ENCODE measurements around the gene NTHL1. TPM values are rescaled to one million over a fixed set of nuclear protein-coding genes. Genes with fewer than 3 reads are reported as not detected.

NTHL1 gene
- total and polyA plus RNA-seq, 10 of the 15 experiments (the other 5 are each of a cell fraction or from before 2014, with no cell fraction given), result 0.85 to 54.7 (median 39.0) TPM

- ChIA-PET POLR2A (interaction anchor here (0.6 to 3.3 kb wide), 8 partner anchors 10 to 314 kb away, joined by 3 to 18 read pairs (median 10); partner anchors contain the start of genes NOXO1, RNF151, RPS2 and TBL3), CTCF (interaction anchor here (0.9 to 6.5 kb wide), 4 partner anchors 9 to 27 kb away, joined by 3 to 54 read pairs (median 4); partner anchors contain the start of genes NOXO1, RNF151 and RPS2), RAD21 (ENCODE audit: unreplicated experiment) (interaction anchor here (0.8 to 1.9 kb wide), 6 partner anchors 10 to 149 kb away, joined by 3 to 12 read pairs (median 3); partner anchors contain the start of genes NOXO1 and RPS2), SMC1A (ENCODE audit: uncharacterized antibody, unreplicated experiment) (no interaction called here)
- H3K9ac ChIP-seq (ENCODE audit: control insufficient read depth, insufficient read depth, low read length), result peak overlapping the region; percentile 36
- peaks cover 27% of the 10 kb centered on the region for H3K4me1 ChIP-seq (ENCODE audit: control insufficient read depth, insufficient read depth, low read length)
- peak; percentile 90 for FAIRE-seq
- H3K79me2 ChIP-seq (ENCODE audit: control insufficient read depth, insufficient read depth, low read length), result no peaks in the 10 kb centered on the region
- H3K36me3 ChIP-seq (ENCODE audit: control insufficient read depth in 2 of 2, insufficient read depth in 2 of 2, low read length in 1 of 2), result peaks cover 2 to 5% of the 10 kb centered on the region in 2 experiments; a peak in 3 of 4 replicates
- peak overlapping the region; percentile 98 for H3K4me2 ChIP-seq (ENCODE audit: control insufficient read depth, insufficient read depth)
- H3K4me3 ChIP-seq, result peak overlapping the region; percentile 65
- ATAC-seq, result peak; percentile 82
- intact Hi-C loops (cut with micrococcal nuclease; ENCODE audit: unreplicated experiment) (no loop called here), in situ Hi-C loops (cut with MboI) (no loop called here)
- BruUV-seq (replicated peaks), result no TSS peak
- peaks cover 1% of the 10 kb centered on the region; the same call in 1 of the 3 replicates for H3K9me3 ChIP-seq (replicated peaks; ENCODE audit: control insufficient read depth, insufficient read depth, low read length)
- H3K27me3 ChIP-seq (replicated peaks in 1 of 2; ENCODE audit: control insufficient read depth in 2 of 2, insufficient read depth in 2 of 2, low read length in 1 of 2), result no peaks in the 10 kb centered on the region
- peak overlapping the region; percentile 27; the same call in 1 of the 2 replicates for H3K27ac ChIP-seq (ENCODE audit: control insufficient read depth, insufficient read depth)
- no peaks in the 10 kb centered on the region for H4K20me1 ChIP-seq (ENCODE audit: control insufficient read depth, insufficient read depth)
- peak; percentile 71 for DNase-seq (ENCODE audit: low read depth, low spot score)
- H2AFZ ChIP-seq (ENCODE audit: control insufficient read depth, low read depth, low read length), result peak overlapping the region; percentile 13
- under 1% methylated on average over 18 of the region's 18 CpGs for WGBS (ENCODE audit: insufficient coverage, insufficient replicate concordance, low lambda C conversion rate, missing lambda C conversion rate)
- no peak for TF ChIP-seq NR2C2 (IDR thresholded peaks at IDR 0.05; ENCODE audit: borderline replicate concordance, control insufficient read depth, insufficient read length, low read depth)
- TF ChIP-seq POU2F2 (IDR thresholded peaks at IDR 0.05; ENCODE audit: borderline replicate concordance, low read depth, low read length), result peak; percentile 92; the same call in 2 of the 3 replicates
- TF ChIP-seq PBX3 (IDR thresholded peaks at IDR 0.05; ENCODE audit: insufficient replicate concordance, low read depth, low read length), result peak; percentile 68
- 0 out of 2 replicates have a peak, but pooled peaks have one; percentile 5 for TF ChIP-seq IRF4 (IDR thresholded peaks at IDR 0.05; ENCODE audit: low read depth, low read length)
- TF ChIP-seq ZNF687 (IDR thresholded peaks at IDR 0.05), result peak; percentile 89
- peak; percentile 96 for TF ChIP-seq MAX (IDR thresholded peaks at IDR 0.05; ENCODE audit: low read depth, low read length)
- TF ChIP-seq MLLT1 (IDR thresholded peaks at IDR 0.05), result 0 out of 2 replicates have a peak, but pooled peaks have one; percentile 18
- TF ChIP-seq RELA (IDR thresholded peaks at IDR 0.05; ENCODE audit: borderline replicate concordance, partially characterized antibody), result peak; percentile 13
- no peak for TF ChIP-seq RBBP5 (conservative IDR thresholded peaks at IDR 0.05)
- TF ChIP-seq SP1 (IDR thresholded peaks at IDR 0.05; ENCODE audit: low read depth, low read length), result peak; percentile 2
- peak; percentile 30; the same call in 1 of the 2 replicates for TF ChIP-seq ATF7 (IDR thresholded peaks at IDR 0.05; ENCODE audit: low read depth)
- TF ChIP-seq EP300 (IDR thresholded peaks at IDR 0.05; ENCODE audit: borderline replicate concordance in 1 of 2, control insufficient read depth in 1 of 2, low read depth in 2 of 2, low read length in 2 of 2), result peak in 1 of 2 experiments; percentile 45; a peak in 1 of 4 replicates
- no peak for TF ChIP-seq RB1 (IDR thresholded peaks at IDR 0.05; ENCODE audit: borderline replicate concordance)
- TF ChIP-seq PKNOX1 (IDR thresholded peaks at IDR 0.05), result peak; percentile 82
Measured at GRCh38 chr16:1991135-1991551, 56.5 kb downstream of the NTHL1 start.
